HFFc6 (cell line): ENCODE results near the gene AUTS2. TPM values are rescaled to one million over a fixed set of nuclear protein-coding genes. Genes with fewer than 3 reads are reported as not detected.
"Not testable (repeated sequence)": the region's sequence is repeated elsewhere in the genome, so short reads cannot be mapped to it uniquely, and the experiment has no call there.

ENCODE experiments used
- DNase-seq: peaks from one replicate; pipeline ENCODE4 v3.0.0-alpha.2; 2018
- H3K27ac Mint-ChIP-seq: 2 replicates; pipeline ENCODE4 v1.8.0; 2020; ENCODE audit warnings: mild to moderate bottlenecking, mixed read lengths
- H3K27me3 Mint-ChIP-seq: 2 replicates; pipeline ENCODE4 v1.8.0; 2021; ENCODE audit warnings: mild to moderate bottlenecking, moderate library complexity, mixed read lengths; ENCODE audit not compliant: insufficient read depth
- H3K36me3 Mint-ChIP-seq: 2 replicates; pipeline ENCODE4 v1.8.0; 2021; ENCODE audit warnings: low read depth, mixed read lengths
- H3K4me1 Mint-ChIP-seq: 2 replicates; pipeline ENCODE4 v1.8.0; 2020; ENCODE audit warnings: low read depth, mixed read lengths
- H3K4me3 Mint-ChIP-seq: 2 replicates; pipeline ENCODE4 v1.8.0; 2020; ENCODE audit warnings: mild to moderate bottlenecking, moderate library complexity, mixed read lengths
- H3K9me3 Mint-ChIP-seq: 2 replicates; pipeline ENCODE4 v1.8.0; 2020; ENCODE audit warnings: mild to moderate bottlenecking, mixed read lengths
- total RNA-seq, 6 experiments: library from RNA; stranded (reverse); fragmentation: NEBNext Ultra II Directional; extraction: Animal tissue kit (Norgen Biotek cat#: 25700); gene quantifications; 2 replicates in 1 of 6; 3 replicates in 5 of 6; pipeline ENCODE4 v1.2.3, GENCODE V29; 2021
- TF ChIP-seq, protein P1 (sequence below): fragments of 200-600 bp; sonication (generic); IDR thresholded peaks from 2 replicates; pipeline ENCODE4 v1.5.0; 2021; ENCODE audit warnings: antibody characterized with exemption, mild to moderate bottlenecking

AUTS2 gene
- total RNA-seq, 6 experiments from 2014 or later, result 0.02 to 0.19 (median 0.16) TPM; not detected in 2

DNA sequence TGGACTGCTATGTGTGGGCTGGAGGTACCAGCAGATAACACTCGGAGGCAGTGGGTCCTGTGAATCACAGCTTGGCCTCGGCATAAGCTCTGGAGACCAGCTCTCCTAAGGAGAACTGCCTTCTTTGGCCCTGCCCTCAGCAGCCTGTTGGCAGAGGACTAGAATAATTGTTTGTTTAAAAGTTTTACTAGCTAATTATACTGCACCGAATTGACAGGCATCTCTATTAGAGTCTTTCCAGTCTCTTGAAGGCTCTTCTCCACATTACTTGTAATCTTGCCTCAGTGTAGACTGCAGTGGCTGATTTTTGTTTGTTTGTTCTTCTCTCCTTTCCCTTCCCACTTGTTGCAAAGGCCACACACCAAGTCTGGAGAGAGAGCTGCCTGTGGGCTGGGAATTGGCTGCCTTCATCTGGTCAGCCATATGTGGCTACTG is 183.2 kb downstream of the AUTS2 start:
- no peak for DNase-seq
- Mint-ChIP-seq H3K27me3 (no peaks in the 10 kb centered on the region; the same call in 1 of the 2 replicates), H3K27ac (no peak overlapping the region), H3K36me3 (no peaks in the 10 kb centered on the region), H3K4me3 (no peak overlapping the region), H3K4me1 (no peaks in the 10 kb centered on the region), H3K9me3 (peaks cover 50% of the 10 kb centered on the region)
- TF ChIP-seq, protein P1, sequence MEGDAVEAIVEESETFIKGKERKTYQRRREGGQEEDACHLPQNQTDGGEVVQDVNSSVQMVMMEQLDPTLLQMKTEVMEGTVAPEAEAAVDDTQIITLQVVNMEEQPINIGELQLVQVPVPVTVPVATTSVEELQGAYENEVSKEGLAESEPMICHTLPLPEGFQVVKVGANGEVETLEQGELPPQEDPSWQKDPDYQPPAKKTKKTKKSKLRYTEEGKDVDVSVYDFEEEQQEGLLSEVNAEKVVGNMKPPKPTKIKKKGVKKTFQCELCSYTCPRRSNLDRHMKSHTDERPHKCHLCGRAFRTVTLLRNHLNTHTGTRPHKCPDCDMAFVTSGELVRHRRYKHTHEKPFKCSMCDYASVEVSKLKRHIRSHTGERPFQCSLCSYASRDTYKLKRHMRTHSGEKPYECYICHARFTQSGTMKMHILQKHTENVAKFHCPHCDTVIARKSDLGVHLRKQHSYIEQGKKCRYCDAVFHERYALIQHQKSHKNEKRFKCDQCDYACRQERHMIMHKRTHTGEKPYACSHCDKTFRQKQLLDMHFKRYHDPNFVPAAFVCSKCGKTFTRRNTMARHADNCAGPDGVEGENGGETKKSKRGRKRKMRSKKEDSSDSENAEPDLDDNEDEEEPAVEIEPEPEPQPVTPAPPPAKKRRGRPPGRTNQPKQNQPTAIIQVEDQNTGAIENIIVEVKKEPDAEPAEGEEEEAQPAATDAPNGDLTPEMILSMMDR, result no peak

DNA sequence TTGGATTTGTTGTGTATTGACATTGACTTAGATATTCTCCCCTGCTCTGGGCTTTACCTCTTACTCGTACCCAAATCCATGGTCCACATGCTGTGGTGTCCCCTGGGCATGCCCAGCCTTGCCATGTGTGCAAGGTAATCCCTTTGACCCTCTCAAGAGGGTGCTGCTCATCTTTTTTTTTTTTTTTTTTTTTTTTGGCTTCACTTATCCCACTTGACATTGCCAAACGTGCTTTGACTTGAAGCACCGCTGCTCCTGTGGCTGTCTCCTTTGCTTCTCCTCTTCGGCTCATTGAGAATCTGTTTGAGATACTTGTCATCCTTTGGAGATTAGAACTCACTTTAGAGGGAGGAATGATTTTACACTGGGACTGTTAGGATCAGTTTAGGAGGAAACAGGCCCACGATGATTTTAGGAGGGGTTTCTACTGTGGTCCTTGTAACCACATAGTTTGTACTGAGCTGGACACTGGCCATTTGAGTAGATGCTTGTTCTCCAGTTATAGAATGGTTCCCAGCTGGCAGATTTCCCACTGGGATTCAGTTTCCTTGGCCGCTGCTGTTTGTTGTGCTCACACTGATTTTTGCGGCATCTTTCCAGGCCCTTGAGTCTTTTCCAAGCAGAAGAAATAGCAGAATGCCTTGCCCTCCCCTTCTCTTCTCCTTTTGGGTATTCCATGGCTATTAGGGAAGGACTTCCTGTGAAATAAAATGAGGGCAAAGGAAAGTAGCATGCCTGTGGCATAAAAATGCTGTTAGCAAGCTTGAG is 184.8 kb downstream of the AUTS2 start:
- peaks cover 49% of the 10 kb centered on the region for H3K9me3 Mint-ChIP-seq
- no peaks in the 10 kb centered on the region; the same call in 1 of the 2 replicates for H3K27me3 Mint-ChIP-seq
- H3K4me1 Mint-ChIP-seq, result no peaks in the 10 kb centered on the region
- DNase-seq, result no peak
- no peaks in the 10 kb centered on the region for H3K36me3 Mint-ChIP-seq
- H3K4me3 Mint-ChIP-seq, result no peak overlapping the region
- TF ChIP-seq, protein P1, result no peak
- no peak overlapping the region for H3K27ac Mint-ChIP-seq

DNA sequence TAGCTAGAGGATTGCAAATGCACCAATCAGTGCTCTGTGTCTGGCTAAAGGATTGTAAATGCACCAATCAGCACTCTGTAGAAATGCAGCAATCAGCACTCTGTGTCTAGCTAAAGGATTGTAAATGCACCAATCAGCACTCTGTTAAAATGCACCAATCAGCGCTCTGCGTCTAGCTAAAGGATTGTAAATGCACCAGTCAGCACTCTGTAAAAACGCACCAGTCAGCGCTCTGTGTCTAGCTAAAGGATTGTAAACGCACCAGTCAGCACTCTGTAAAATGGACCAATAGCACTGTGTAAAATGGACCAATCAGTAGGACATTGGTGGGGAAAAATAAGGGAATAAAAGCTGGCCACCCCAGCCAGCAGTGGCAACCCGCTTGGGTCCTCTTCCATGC is 187.9 kb downstream of the AUTS2 start:
- not testable (repeated sequence) for DNase-seq, H3K36me3 Mint-ChIP-seq, H3K27ac Mint-ChIP-seq, H3K27me3 Mint-ChIP-seq, H3K4me1 Mint-ChIP-seq, H3K4me3 Mint-ChIP-seq
- peaks cover 47% of the 10 kb centered on the region for H3K9me3 Mint-ChIP-seq

DNA sequence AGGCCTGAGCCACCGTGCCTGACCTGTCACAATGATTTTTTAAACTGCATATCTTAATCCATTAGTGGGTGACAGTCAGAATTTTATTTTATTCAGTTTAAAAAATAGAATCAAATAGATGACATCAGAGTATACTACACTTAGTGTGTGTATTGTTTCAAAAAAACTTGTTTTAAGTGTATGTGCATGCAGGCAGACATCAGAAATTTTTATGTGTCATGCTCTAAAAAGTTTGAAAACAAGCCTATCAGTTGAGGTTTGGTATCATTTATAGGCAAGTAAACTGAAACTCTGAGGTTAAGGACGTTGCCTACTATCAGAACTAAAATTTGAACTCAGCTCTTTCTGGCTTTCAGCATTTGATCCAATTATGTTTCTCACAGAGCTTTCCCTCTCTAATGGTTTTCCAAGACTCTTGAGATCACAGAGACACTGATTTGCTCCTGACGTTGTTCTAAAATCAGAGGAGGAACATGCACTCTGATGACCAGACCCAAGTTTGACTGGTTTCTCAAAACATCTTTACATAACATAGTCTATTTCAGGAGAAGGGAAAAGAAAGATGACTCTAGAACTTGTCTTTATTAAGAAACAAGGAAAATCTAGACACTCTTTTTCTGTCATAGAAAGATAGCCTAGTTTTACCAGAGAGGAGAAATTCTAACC is 188.6 kb downstream of the AUTS2 start:
- H3K4me1 Mint-ChIP-seq, result no peaks in the 10 kb centered on the region
- no peaks in the 10 kb centered on the region for H3K36me3 Mint-ChIP-seq
- H3K4me3 Mint-ChIP-seq, result no peak overlapping the region
- TF ChIP-seq, protein P1, result no peak
- peaks cover 1% of the 10 kb centered on the region; the same call in 1 of the 2 replicates for H3K27me3 Mint-ChIP-seq
- DNase-seq, result no peak
- peaks cover 49% of the 10 kb centered on the region for H3K9me3 Mint-ChIP-seq
- no peak overlapping the region for H3K27ac Mint-ChIP-seq

DNA sequence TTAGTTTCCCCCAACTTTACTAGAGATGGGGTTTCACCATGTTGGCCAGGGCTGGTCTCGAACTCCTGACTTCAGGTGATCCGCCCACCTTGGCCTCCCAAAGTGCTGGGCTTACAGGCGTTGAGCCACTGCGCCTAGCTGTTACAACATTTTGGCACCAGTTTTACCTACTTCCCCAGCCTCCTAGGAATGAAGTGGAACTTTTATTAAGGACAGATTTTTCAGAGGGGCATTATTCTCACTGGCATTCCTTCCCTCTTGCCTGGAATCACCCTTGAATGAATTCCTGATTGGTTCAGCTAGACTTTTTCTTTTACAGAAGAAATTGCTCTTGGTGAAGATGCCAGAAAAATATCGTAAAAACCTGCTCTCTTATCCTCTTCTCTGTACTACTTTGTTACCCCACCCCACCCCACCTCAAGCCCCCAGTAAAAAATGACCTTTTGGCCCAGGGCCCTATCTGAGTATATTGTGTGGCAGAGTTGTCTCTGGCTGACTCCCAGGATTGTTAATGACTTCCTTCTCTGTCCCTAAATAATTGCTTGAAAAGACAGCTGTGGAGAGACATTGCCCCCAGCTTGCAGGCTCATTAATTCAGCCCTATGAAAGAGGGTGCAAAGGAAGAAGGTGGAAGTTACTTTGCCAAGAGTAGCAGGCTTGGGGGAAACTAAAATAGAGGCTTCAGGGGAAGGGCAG is 189.6 kb downstream of the AUTS2 start:
- no peak for DNase-seq
- TF ChIP-seq, protein P1, result no peak
- H3K4me1 Mint-ChIP-seq, result no peaks in the 10 kb centered on the region
- no peak overlapping the region for H3K4me3 Mint-ChIP-seq
- no peak overlapping the region for H3K27ac Mint-ChIP-seq
- H3K36me3 Mint-ChIP-seq, result no peaks in the 10 kb centered on the region
- peaks cover 49% of the 10 kb centered on the region for H3K9me3 Mint-ChIP-seq
- peaks cover 1% of the 10 kb centered on the region; the same call in 1 of the 2 replicates for H3K27me3 Mint-ChIP-seq
